ENCODE measurements around the gene HCAR3. TPM values are rescaled to one million over a fixed set of nuclear protein-coding genes. Genes with fewer than 3 reads are reported as not detected.

HCAR3 gene
- total RNA-seq, 1 experiment from 2014 or later, result not detected

DNA sequence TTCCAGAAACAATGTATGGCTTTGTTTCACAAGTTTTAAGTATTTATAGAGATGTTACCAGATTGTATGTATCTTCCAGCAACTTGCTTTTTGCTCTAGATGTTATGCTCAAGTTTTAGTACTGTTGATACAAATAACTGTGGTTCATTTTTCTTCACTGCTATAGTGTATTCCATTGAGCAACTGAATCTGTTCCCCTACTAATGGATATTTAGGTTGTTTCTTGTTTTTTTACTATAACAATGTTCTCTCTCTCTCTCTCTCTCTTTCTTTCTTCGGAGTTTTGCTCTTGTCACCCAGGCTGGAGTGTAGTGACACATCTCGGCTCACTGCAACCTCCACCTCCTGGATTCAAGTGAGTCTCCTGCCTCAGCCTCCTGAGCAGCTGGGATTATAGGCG is 30.1 kb downstream of the HCAR3 start (continued):
- TF ChIP-seq, protein P1, sequence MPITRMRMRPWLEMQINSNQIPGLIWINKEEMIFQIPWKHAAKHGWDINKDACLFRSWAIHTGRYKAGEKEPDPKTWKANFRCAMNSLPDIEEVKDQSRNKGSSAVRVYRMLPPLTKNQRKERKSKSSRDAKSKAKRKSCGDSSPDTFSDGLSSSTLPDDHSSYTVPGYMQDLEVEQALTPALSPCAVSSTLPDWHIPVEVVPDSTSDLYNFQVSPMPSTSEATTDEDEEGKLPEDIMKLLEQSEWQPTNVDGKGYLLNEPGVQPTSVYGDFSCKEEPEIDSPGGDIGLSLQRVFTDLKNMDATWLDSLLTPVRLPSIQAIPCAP (CRISPR knock-in tag; IDR thresholded peaks at IDR 0.05), result no peak
- TF ChIP-seq, protein P2, sequence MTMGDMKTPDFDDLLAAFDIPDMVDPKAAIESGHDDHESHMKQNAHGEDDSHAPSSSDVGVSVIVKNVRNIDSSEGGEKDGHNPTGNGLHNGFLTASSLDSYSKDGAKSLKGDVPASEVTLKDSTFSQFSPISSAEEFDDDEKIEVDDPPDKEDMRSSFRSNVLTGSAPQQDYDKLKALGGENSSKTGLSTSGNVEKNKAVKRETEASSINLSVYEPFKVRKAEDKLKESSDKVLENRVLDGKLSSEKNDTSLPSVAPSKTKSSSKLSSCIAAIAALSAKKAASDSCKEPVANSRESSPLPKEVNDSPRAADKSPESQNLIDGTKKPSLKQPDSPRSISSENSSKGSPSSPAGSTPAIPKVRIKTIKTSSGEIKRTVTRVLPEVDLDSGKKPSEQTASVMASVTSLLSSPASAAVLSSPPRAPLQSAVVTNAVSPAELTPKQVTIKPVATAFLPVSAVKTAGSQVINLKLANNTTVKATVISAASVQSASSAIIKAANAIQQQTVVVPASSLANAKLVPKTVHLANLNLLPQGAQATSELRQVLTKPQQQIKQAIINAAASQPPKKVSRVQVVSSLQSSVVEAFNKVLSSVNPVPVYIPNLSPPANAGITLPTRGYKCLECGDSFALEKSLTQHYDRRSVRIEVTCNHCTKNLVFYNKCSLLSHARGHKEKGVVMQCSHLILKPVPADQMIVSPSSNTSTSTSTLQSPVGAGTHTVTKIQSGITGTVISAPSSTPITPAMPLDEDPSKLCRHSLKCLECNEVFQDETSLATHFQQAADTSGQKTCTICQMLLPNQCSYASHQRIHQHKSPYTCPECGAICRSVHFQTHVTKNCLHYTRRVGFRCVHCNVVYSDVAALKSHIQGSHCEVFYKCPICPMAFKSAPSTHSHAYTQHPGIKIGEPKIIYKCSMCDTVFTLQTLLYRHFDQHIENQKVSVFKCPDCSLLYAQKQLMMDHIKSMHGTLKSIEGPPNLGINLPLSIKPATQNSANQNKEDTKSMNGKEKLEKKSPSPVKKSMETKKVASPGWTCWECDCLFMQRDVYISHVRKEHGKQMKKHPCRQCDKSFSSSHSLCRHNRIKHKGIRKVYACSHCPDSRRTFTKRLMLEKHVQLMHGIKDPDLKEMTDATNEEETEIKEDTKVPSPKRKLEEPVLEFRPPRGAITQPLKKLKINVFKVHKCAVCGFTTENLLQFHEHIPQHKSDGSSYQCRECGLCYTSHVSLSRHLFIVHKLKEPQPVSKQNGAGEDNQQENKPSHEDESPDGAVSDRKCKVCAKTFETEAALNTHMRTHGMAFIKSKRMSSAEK (CRISPR knock-in tag; IDR thresholded peaks at IDR 0.05; ENCODE audit: borderline replicate concordance), result no peak
- TF ChIP-seq, protein P3, sequence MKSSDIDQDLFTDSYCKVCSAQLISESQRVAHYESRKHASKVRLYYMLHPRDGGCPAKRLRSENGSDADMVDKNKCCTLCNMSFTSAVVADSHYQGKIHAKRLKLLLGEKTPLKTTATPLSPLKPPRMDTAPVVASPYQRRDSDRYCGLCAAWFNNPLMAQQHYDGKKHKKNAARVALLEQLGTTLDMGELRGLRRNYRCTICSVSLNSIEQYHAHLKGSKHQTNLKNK (CRISPR knock-in tag; IDR thresholded peaks at IDR 0.05), result no peak

DNA sequence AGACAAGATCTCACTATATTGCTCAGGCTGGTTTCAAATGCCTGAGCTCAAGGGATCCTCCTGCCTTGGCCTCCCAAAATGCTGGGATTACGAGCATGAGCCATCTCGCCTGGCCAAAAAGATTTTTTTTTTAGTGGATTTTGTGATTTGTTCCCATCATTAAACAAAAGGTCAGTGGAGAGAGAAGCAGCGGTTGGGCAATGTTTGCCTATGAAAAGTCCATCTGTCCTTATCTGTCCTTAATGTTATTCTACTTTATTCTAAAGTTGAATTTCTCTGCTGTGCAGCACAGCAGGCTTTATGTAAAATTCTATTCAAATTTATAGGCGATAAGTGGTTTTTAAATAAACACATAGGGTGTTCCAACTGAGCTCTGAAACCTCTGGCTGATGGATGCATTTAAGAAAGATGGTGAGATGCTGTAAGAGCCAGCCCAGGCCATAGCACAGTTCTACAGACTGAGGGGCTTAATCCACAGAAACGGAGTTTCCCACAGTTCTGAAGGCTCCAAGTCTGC is 32.3 kb downstream of the HCAR3 start:
- no peaks in the 10 kb centered on the region; the same call in 1 of the 2 replicates for H3K4me1 Mint-ChIP-seq
- no peak overlapping the region for H3K27ac Mint-ChIP-seq
- CTCF ChIA-PET, result interaction anchor here (0.8 kb wide), 1 partner anchor 16 kb away, joined by 4 read pairs; no protein-coding TSS in a partner anchor
- H3K36me3 Mint-ChIP-seq, result no peaks in the 10 kb centered on the region
- ATAC-seq (no peak), DNase-seq (ENCODE audit: low spot score) (no peak)
- H3K4me3 Mint-ChIP-seq, result no peak overlapping the region
- H3K27me3 Mint-ChIP-seq (ENCODE audit: low read depth), result peaks cover 47% of the 10 kb centered on the region
- POLR2A ChIA-PET, result interaction anchor here (0.6 kb wide), 1 partner anchor 234 kb away, joined by 3 read pairs; no protein-coding TSS in a partner anchor
- H3K9me3 Mint-ChIP-seq, result no peaks in the 10 kb centered on the region
- TF ChIP-seq GTF2I (CRISPR knock-in tag; conservative IDR thresholded peaks at IDR 0.05) (no peak), ZNF416 (CRISPR knock-in tag; IDR thresholded peaks at IDR 0.05) (no peak), ZNF219 (CRISPR knock-in tag; IDR thresholded peaks at IDR 0.05; ENCODE audit: borderline replicate concordance) (no peak), ESRRA (CRISPR knock-in tag; IDR thresholded peaks at IDR 0.05; ENCODE audit: borderline replicate concordance) (no peak), SOX15 (CRISPR knock-in tag; IDR thresholded peaks at IDR 0.05) (no peak), ZNF232 (CRISPR knock-in tag; IDR thresholded peaks at IDR 0.05) (no peak)
- TF ChIP-seq, protein P4, sequence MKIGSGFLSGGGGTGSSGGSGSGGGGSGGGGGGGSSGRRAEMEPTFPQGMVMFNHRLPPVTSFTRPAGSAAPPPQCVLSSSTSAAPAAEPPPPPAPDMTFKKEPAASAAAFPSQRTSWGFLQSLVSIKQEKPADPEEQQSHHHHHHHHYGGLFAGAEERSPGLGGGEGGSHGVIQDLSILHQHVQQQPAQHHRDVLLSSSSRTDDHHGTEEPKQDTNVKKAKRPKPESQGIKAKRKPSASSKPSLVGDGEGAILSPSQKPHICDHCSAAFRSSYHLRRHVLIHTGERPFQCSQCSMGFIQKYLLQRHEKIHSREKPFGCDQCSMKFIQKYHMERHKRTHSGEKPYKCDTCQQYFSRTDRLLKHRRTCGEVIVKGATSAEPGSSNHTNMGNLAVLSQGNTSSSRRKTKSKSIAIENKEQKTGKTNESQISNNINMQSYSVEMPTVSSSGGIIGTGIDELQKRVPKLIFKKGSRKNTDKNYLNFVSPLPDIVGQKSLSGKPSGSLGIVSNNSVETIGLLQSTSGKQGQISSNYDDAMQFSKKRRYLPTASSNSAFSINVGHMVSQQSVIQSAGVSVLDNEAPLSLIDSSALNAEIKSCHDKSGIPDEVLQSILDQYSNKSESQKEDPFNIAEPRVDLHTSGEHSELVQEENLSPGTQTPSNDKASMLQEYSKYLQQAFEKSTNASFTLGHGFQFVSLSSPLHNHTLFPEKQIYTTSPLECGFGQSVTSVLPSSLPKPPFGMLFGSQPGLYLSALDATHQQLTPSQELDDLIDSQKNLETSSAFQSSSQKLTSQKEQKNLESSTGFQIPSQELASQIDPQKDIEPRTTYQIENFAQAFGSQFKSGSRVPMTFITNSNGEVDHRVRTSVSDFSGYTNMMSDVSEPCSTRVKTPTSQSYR (CRISPR knock-in tag; IDR thresholded peaks at IDR 0.05), result no peak
- TF ChIP-seq, protein P5, sequence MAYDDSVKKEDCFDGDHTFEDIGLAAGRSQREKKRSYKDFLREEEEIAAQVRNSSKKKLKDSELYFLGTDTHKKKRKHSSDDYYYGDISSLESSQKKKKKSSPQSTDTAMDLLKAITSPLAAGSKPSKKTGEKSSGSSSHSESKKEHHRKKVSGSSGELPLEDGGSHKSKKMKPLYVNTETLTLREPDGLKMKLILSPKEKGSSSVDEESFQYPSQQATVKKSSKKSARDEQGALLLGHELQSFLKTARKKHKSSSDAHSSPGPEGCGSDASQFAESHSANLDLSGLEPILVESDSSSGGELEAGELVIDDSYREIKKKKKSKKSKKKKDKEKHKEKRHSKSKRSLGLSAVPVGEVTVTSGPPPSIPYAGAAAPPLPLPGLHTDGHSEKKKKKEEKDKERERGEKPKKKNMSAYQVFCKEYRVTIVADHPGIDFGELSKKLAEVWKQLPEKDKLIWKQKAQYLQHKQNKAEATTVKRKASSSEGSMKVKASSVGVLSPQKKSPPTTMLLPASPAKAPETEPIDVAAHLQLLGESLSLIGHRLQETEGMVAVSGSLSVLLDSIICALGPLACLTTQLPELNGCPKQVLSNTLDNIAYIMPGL (CRISPR knock-in tag; IDR thresholded peaks at IDR 0.05), result no peak
- TF ChIP-seq, protein P6, sequence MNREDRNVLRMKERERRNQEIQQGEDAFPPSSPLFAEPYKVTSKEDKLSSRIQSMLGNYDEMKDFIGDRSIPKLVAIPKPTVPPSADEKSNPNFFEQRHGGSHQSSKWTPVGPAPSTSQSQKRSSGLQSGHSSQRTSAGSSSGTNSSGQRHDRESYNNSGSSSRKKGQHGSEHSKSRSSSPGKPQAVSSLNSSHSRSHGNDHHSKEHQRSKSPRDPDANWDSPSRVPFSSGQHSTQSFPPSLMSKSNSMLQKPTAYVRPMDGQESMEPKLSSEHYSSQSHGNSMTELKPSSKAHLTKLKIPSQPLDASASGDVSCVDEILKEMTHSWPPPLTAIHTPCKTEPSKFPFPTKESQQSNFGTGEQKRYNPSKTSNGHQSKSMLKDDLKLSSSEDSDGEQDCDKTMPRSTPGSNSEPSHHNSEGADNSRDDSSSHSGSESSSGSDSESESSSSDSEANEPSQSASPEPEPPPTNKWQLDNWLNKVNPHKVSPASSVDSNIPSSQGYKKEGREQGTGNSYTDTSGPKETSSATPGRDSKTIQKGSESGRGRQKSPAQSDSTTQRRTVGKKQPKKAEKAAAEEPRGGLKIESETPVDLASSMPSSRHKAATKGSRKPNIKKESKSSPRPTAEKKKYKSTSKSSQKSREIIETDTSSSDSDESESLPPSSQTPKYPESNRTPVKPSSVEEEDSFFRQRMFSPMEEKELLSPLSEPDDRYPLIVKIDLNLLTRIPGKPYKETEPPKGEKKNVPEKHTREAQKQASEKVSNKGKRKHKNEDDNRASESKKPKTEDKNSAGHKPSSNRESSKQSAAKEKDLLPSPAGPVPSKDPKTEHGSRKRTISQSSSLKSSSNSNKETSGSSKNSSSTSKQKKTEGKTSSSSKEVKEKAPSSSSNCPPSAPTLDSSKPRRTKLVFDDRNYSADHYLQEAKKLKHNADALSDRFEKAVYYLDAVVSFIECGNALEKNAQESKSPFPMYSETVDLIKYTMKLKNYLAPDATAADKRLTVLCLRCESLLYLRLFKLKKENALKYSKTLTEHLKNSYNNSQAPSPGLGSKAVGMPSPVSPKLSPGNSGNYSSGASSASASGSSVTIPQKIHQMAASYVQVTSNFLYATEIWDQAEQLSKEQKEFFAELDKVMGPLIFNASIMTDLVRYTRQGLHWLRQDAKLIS (CRISPR knock-in tag; IDR thresholded peaks at IDR 0.05; ENCODE audit: borderline replicate concordance), result no peak
- TF ChIP-seq, protein P7, sequence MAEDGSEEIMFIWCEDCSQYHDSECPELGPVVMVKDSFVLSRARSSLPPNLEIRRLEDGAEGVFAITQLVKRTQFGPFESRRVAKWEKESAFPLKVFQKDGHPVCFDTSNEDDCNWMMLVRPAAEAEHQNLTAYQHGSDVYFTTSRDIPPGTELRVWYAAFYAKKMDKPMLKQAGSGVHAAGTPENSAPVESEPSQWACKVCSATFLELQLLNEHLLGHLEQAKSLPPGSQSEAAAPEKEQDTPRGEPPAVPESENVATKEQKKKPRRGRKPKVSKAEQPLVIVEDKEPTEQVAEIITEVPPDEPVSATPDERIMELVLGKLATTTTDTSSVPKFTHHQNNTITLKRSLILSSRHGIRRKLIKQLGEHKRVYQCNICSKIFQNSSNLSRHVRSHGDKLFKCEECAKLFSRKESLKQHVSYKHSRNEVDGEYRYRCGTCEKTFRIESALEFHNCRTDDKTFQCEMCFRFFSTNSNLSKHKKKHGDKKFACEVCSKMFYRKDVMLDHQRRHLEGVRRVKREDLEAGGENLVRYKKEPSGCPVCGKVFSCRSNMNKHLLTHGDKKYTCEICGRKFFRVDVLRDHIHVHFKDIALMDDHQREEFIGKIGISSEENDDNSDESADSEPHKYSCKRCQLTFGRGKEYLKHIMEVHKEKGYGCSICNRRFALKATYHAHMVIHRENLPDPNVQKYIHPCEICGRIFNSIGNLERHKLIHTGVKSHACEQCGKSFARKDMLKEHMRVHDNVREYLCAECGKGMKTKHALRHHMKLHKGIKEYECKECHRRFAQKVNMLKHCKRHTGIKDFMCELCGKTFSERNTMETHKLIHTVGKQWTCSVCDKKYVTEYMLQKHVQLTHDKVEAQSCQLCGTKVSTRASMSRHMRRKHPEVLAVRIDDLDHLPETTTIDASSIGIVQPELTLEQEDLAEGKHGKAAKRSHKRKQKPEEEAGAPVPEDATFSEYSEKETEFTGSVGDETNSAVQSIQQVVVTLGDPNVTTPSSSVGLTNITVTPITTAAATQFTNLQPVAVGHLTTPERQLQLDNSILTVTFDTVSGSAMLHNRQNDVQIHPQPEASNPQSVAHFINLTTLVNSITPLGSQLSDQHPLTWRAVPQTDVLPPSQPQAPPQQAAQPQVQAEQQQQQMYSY (CRISPR knock-in tag; IDR thresholded peaks at IDR 0.05), result no peak
- TF ChIP-seq, protein P8, sequence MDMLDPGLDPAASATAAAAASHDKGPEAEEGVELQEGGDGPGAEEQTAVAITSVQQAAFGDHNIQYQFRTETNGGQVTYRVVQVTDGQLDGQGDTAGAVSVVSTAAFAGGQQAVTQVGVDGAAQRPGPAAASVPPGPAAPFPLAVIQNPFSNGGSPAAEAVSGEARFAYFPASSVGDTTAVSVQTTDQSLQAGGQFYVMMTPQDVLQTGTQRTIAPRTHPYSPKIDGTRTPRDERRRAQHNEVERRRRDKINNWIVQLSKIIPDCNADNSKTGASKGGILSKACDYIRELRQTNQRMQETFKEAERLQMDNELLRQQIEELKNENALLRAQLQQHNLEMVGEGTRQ (CRISPR knock-in tag; IDR thresholded peaks at IDR 0.05), result no peak

Data from WTC11 (cell line).